GM21825 (cell line): Measurements from ENCODE around the gene SUSD5.
"Not testable (repeated sequence)": the region's sequence is repeated elsewhere in the genome, so short reads cannot be mapped to it uniquely, and the experiment has no call there.

ENCODE experiments used
- ATAC-seq: cut with Tn5 transposase; IDR thresholded peaks from one replicate; pipeline ENCODE4 v1.9.1; 2021; ENCODE audit warnings: mild to moderate bottlenecking, moderate library complexity; ENCODE audit not compliant: unreplicated experiment

SUSD5 gene

GRCh38 chr3:33196538-33196937 lies 22.1 kb downstream of the SUSD5 start:
- ATAC-seq = no peak

DNA sequence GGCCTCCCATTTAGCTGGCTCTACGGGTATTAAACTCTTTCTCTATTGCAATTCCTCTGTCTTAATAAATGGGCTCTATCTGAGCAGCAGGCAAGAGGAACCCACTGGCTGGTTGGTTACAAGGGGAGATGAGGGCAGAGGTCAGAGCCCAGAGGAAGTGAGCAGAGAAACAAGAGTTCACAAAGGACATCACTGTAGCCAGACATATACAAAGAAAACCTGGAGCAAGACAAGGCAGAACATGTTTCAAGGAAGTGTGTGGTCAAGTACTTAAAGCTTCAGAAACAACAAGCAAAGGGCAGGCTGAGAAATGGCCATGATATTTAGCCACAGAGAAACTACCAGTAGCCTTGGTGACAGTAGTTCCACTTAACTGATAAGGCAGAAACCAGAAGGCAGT lies 24.3 kb downstream of the SUSD5 start:
- ATAC-seq = no peak

- ATAC-seq = no peak
Measured at GRCh38 chr3:33187368-33187634, 31.3 kb downstream of the SUSD5 start.

DNA sequence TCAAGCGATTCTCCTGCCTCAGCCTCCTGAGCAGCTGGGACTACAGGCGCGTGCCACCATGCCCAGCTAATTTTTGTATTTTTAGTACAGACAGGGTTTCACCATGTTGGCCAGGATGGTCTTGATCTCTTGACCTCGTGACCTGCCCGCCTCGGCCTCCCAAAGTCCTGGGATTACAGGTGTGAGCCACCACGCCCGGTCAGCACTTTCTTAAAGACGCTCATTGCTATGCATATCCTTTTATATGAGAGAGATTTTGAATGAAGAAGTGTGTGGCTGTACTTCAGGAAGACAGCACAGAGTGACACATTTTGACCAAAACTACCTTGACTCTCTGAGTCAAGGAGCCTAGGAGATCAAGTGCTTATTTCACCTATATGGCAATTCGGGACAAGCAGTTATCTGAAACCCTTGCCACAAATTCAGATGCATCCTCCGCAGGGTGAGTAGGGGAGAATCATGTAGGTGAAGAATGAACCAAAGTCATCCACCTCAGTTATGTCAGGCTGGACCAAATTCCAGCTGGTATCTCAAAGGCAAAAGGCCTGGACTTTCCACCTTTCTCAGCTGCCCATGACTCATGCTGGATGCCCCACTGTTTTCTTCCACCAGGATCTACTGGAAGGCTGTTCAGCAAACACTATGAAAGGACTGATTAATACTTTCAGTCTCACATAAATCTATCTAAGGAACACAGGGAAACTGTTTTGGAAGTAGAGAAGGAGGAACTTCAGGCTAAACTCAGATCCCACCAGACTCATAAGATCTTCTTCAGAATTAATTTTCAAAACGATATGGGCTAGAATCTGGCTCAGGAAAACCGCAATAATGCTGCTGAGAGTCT lies 31.9 kb downstream of the SUSD5 start:
- no peak for ATAC-seq

DNA sequence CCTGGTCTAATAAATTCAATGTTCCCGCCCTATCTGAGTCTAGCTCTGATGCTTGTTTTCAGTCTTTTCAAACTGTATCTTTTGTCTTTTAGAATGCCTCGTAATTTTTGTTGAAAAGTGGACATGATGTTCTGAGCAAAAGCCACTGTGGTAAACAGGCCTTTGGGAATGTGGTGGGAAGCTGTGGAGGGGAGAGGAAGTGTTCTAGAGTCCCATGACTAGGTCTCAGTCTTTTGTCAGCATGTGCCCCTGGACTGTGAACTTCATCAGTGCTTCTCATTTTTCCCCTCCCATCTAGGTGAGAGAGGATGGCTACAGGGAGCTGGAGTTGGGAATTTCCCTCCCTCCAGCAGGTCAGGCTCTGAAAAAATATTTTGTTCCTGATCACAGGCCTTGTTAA lies 33.7 kb downstream of the SUSD5 start:
- ATAC-seq = no peak

DNA sequence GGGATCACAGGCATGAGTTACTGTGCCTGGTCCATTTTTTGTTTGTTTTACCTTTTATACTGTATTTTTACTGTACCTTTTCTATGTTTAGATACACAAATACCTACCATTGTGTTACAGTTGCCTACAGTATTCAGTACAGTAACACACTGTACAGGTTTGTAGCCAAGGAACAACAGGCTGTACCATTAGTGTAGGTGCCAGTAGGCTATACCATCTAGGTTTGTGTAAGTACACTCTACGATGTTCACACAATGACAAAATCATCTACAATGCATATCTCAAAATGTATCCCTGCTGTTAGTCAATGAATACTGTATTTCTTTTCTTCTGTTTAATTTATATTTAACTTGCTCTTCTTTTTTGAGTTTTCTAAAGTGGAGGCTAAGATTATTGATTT lies 37.0 kb downstream of the SUSD5 start:
- ATAC-seq = not testable (repeated sequence)

GRCh38 chr3:33181229-33181628 lies 37.4 kb downstream of the SUSD5 start:
- ATAC-seq = no peak

DNA sequence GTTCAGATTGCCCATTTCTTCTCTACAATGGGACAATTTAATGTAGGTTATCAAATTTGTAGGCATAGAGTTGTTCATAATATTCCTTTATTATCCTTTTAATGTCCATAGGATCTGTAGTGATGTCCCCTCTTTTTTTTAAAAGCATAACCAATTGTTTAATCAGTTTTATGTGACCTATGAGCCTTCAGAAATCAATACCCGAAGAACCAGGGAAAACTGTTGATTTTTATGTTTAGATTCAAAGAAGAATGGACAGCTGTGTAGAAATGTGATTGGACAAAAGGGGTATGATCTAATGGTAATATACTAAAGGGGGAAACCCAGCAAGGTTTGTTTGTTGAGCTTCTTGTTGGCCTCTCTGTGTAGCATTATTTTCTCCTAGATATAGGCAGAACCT lies 39.5 kb downstream of the SUSD5 start:
- ATAC-seq = no peak

GRCh38 chr3:33174711-33175414 lies 43.7 kb downstream of the SUSD5 start:
- no peak for ATAC-seq

- no peak for ATAC-seq
Measured at GRCh38 chr3:33174095-33174494, 44.5 kb downstream of the SUSD5 start.

DNA sequence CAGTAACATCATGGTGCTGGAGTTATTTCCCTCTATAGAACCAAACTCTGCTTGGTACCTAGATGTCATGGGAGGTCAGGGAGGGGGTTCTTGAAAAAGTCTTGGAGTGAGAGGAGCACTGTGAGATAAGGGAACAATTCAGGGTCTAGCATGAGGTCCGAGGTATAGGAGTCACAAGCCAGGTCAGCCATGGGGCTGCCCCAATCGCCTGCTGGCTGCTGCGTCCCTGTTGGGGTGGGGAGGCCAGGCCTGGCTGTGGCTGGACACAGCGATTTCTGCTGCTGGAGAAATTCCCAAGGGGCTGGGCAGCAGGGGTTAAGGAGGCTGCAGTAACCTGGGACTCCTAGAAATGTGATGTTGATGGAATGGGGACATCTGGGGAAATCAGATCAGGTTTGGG lies 44.9 kb downstream of the SUSD5 start:
- no peak for ATAC-seq

GRCh38 chr3:33173103-33173502 lies 45.5 kb downstream of the SUSD5 start:
- no peak for ATAC-seq

- no peak for ATAC-seq
Measured at GRCh38 chr3:33171580-33171979, 47.0 kb downstream of the SUSD5 start.

- no peak for ATAC-seq
Measured at GRCh38 chr3:33170531-33170930, 48.1 kb downstream of the SUSD5 start.

GRCh38 chr3:33167716-33168336 lies 50.8 kb downstream of the SUSD5 start:
- no peak for ATAC-seq

DNA sequence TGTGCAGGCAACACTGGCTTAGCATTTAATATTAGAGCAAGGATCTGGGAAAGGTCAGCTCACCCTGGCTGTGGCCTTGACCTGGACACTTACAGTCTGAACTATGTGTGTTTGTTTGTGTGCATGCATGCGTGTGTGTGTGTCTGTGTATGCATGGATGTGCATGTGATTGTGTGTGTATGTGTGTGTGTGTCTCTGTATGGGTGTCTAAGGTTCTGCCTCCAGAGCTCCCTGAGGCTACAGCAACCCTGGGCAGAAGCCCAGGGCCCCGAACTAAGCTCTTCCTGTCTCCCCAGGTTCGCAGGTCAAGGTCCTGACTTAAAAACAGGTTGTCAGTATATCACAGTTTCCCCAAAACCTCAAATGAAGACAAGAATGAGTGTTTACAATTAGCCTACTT lies 51.3 kb downstream of the SUSD5 start:
- no peak for ATAC-seq

- no peak for ATAC-seq
Measured at GRCh38 chr3:33166095-33166494, 52.5 kb downstream of the SUSD5 start.

GRCh38 chr3:33165372-33165771 lies 53.2 kb downstream of the SUSD5 start:
- no peak for ATAC-seq

DNA sequence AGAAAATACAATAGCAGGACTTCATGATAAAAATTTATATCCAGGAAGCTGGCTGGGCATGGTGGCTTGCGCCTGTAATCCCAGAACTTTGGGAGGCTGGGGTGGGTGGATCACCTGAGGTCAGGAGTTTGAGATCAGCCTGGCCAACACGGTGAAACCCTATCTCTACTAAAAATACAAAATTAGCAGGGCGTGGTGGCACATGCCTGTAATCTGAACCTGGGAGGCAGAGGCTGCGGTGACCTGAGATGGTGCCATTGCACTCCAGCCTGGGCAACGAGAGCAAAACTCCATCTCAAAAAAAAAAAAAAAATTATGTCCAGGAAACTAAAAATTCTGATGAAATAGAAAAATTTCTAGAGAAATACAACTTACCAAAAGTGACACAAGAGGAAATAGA lies 56.0 kb downstream of the SUSD5 start:
- not testable (repeated sequence) for ATAC-seq

DNA sequence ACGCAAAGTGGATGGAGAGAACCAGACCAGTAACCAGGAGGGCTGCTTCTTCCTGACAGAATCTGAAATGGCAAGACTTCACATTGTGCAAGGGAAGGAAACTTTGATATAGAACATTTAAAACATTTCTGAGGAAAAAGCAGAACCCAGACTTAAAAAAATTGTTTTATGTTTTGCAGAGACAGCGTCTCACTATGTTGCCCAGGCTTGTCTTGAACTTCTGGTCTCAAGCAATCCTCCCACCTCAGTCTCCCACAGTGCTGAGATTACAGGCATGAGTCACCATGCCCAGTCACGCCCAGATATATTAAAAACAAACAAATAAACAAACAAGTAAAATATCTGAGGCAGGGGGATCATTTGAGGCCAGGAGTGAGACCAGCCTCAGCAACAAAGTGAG lies 58.6 kb downstream of the SUSD5 start:
- ATAC-seq = no peak

DNA sequence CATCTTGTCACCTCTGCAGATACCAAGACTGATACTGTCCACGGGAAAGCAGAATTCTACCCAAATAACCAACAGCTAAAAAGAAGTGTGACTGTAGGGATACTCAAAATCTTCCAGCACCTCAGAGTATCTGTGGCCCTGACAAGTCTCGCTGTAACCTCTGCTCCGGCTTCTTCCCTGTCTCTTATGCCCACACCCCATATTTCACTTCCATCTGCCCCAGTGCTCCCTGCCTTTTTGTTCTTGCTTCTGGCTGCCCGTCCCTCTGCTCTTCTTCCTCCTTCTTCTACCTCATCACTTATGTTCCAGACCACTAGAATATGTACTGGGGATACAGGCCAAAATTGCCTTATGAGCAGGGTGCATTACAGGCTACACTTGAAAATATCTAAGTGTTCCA lies 59.4 kb downstream of the SUSD5 start:
- ATAC-seq = no peak

DNA sequence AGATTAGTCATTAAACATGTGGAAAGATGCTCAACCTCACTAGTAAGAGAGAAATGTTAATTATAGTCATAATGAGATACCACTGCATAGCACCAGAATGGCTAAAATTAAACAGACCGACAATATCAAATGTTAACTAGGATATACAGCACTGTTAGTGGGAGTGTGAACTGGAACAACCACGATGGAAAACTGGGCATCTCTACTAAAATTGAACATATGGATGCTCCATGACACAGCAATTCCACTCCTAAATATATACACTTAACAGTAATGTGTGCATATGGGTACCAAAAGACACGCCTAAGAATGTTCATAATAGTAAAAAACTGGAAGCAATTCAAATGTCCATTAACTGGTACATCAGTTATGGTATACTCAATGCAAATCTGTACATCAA lies 63.3 kb downstream of the SUSD5 start:
- ATAC-seq = no peak
